Stimulated activated naive CD8-positive, alpha-beta T cell treated with anti-CD3 and anti-CD28 coated beads, Interleukin-15, Interleukin-2, amounts not matched to agents 100 ng/mL and 50 ng/mL, for 24 hours (primary cell): ENCODE results near the gene YWHAG.
"Not testable (repeated sequence)": the region's sequence is repeated elsewhere in the genome, so short reads cannot be mapped to it uniquely, and the experiment has no call there.

Experiments used
- H3K27ac Mint-ChIP-seq: one replicate; pipeline ENCODE4 v1.8.0; 2021; ENCODE audit warnings: mild to moderate bottlenecking, mixed read lengths
- H3K27me3 Mint-ChIP-seq: one replicate; pipeline ENCODE4 v1.8.0; 2021; ENCODE audit warnings: mixed read lengths
- H3K36me3 Mint-ChIP-seq: one replicate; pipeline ENCODE4 v1.8.0; 2021; ENCODE audit warnings: low read depth, mixed read lengths
- H3K4me1 Mint-ChIP-seq: one replicate; pipeline ENCODE4 v1.8.0; 2021; ENCODE audit warnings: low read depth, mixed read lengths
- H3K4me3 Mint-ChIP-seq: one replicate; pipeline ENCODE4 v1.8.0; 2021; ENCODE audit warnings: mild to moderate bottlenecking, mixed read lengths
- H3K9me3 Mint-ChIP-seq: one replicate; pipeline ENCODE4 v1.8.0; 2021; ENCODE audit warnings: mixed read lengths

The YWHAG gene

DNA sequence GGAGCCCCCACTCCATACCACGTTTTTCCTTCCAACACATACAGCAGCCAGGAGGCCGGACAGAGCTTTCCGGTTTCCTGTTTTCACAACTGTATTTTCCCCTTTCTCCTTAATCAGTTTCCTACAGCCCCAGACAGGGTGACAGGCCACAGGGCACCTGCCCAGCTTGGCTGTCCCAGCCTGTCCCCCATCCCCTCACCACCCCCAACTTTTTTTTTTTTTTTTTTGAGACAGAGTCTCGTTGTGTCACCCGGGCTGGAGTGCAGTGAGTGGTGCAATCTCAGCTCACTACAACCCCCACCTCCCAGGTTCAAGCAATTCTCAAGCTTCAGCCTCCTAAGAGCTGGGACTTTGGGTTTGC, 66.6 kb downstream of the YWHAG start:
- Mint-ChIP-seq H3K27me3 (no peaks in the 10 kb centered on the region), H3K4me3 (peak overlapping the region; percentile 17), H3K4me1 (peaks cover 16% of the 10 kb centered on the region), H3K36me3 (no peaks in the 10 kb centered on the region), H3K27ac (no peak overlapping the region), H3K9me3 (no peaks in the 10 kb centered on the region)

- Mint-ChIP-seq H3K4me1 (peaks cover 16% of the 10 kb centered on the region), H3K27me3 (no peaks in the 10 kb centered on the region), H3K4me3 (peak overlapping the region; percentile 21), H3K9me3 (no peaks in the 10 kb centered on the region), H3K27ac (peak overlapping the region; percentile 62), H3K36me3 (no peaks in the 10 kb centered on the region)
These were observed 67.2 kb downstream of the YWHAG start for GRCh38 chr7:76291351-76292212.

- H3K36me3 Mint-ChIP-seq, H3K4me3 Mint-ChIP-seq, H3K27me3 Mint-ChIP-seq, H3K9me3 Mint-ChIP-seq: not testable (repeated sequence)
- Mint-ChIP-seq H3K4me1 (peaks cover 16% of the 10 kb centered on the region), H3K27ac (peak overlapping the region; percentile 62)
These were observed 67.9 kb downstream of the YWHAG start for GRCh38 chr7:76290847-76291350.

DNA sequence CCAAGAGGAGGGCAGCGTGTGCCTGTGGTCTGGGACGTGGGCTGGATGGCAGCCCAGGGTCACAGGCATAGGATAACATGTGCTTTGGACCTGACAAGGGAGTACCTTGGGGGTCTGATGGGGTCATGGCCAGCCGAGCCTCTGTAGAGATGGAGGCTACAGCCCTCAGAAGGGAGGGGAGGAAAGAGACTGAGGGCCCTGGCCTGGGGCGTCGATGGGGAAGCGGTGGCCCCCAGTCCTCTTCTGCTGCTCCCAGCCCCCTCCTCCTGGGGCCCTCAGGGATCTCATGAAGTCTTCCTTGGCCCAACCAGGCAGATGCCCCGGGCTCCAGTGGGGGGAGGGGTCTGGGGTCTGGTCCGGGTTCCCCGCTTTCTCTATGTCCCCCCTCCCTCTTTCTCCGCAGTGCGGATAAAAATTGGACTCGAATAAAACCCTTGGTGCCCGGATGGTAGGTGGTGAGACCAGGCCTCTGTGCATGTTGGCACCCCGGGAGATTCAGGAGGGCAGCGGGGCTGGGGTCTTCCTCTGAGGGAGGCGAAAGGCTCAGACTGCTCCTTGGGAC, 71.9 kb downstream of the YWHAG start:
- H3K4me1 Mint-ChIP-seq: peaks cover 21% of the 10 kb centered on the region
- H3K36me3 Mint-ChIP-seq: no peaks in the 10 kb centered on the region
- no peaks in the 10 kb centered on the region for H3K9me3 Mint-ChIP-seq
- no peak overlapping the region for H3K4me3 Mint-ChIP-seq
- H3K27me3 Mint-ChIP-seq: peaks cover 18% of the 10 kb centered on the region
- H3K27ac Mint-ChIP-seq: no peak overlapping the region

DNA sequence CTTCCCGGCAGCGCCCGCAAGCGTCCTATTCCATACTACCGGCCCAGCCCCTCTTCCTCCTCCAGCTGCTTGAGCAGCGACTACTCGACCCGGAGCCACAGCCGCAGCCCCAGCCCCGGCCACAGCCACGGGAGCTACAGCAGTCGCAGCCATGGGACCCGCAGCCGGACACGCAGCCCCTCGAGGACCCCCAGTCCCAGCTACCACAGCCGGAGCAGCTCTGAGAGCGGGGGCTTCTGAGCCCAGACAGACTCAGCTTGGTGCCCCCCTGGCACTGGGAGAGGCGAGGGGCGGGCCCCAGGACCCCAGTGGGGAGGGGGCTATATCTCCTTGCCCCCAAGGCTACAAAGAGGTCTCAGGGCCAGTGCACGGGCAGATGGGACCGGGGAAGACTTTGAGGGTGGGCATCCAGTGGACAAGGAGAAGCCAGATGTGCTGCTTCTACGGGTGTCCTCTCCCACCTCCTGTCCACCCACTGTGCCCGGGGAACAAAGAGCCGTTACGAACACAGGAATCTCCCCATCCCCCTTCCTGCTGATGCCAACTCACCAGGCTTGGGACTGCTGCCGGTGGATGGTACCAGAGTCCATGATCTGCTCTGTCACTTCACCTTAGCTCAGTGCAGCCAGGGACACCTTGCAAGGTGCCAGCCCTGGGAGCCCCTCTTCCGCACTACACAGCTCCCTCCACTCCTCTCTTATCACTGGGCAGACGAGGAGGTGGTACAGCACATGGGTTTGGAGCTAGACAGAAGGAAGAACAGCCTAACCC, 73.0 kb downstream of the YWHAG start:
- peaks cover 17% of the 10 kb centered on the region for H3K4me1 Mint-ChIP-seq
- H3K27me3 Mint-ChIP-seq: peaks cover 25% of the 10 kb centered on the region
- H3K27ac Mint-ChIP-seq: no peak overlapping the region
- H3K4me3 Mint-ChIP-seq: no peak overlapping the region
- H3K9me3 Mint-ChIP-seq: no peaks in the 10 kb centered on the region
- no peaks in the 10 kb centered on the region for H3K36me3 Mint-ChIP-seq

DNA sequence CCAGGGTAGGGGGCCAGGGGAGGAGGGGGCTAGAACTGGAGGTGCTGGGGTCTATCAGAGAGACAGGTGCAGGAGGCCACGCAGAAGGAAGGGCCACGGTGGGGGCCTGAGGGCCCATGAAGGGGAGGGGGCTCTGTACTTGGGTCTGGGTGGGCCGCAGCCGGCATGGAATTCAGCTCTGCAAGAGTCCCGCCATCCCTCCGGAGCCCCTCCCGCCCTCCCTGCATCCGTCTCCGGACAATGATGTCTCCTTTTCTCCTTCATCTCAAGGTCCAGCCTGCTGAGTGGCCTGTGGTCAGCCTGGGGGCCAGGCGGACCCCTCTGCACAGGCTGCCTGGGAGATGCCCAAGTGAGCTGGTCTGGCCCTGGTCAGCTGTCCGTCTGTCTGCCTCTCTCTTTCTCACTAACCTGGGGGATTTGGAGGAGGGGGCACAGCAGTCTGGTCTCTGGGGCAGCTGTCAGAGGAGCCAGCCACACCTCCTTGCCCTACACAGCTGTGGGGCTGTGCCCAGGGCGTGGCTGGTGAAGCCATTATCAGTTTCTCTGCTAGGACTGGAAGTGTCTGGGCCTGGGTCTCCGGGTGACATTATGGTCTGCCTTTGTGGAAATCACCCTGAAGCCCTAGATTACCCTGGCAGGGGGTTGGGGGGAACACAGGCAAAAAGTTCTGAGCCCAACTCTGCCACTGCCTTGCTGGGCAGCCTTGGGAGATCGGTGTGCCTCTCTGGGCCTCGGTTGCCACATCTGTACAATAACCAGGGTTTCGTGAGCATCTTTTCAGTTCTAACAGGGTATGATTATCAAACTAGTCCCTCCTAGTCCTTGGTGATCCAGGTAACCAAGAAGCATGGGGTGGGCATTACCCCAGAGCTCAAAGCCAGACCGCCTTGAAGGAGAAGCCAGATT, 75.3 kb downstream of the YWHAG start:
- peaks cover 41% of the 10 kb centered on the region for H3K27me3 Mint-ChIP-seq
- peaks cover 16% of the 10 kb centered on the region for H3K4me1 Mint-ChIP-seq
- no peak overlapping the region for H3K27ac Mint-ChIP-seq
- H3K36me3 Mint-ChIP-seq: no peaks in the 10 kb centered on the region
- H3K9me3 Mint-ChIP-seq: no peaks in the 10 kb centered on the region
- no peak overlapping the region for H3K4me3 Mint-ChIP-seq

- H3K4me1 Mint-ChIP-seq: peaks cover 16% of the 10 kb centered on the region
- H3K9me3 Mint-ChIP-seq: no peaks in the 10 kb centered on the region
- H3K36me3 Mint-ChIP-seq: no peaks in the 10 kb centered on the region
- H3K4me3 Mint-ChIP-seq: no peak overlapping the region
- no peak overlapping the region for H3K27ac Mint-ChIP-seq
- H3K27me3 Mint-ChIP-seq: peaks cover 44% of the 10 kb centered on the region
These were observed 76.2 kb downstream of the YWHAG start for GRCh38 chr7:76282344-76283253.

DNA sequence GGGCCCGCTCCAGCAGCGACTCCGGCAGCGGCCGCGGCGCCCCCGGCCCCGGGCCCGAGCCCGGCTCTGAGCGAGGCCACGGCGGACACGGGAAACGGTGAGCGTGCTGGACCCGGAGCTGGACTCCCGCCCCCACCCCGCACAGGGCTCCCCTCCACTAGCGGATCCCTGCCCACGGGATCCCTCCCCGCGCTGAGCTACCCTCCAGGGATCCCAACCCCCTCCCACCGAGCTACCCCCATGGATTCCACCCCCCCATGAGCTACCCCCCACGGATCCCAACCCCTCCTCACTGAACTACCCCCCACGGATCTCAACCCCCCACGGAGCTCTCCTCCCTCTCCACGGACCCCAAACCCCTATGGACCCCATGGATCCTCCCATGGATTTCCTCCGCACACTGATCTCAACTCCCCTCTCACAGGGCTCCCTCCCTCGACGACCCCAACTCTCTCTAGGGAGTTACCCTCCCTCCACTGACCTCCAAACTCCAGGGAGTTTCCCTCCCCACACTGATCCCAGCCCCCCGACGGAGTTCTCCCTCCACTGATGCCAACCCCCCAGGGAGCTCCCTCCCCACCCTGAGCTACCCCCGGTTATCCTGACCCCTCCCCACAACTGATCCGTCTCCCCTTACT, 77.0 kb downstream of the YWHAG start:
- Mint-ChIP-seq H3K4me1 (peaks cover 16% of the 10 kb centered on the region), H3K36me3 (no peaks in the 10 kb centered on the region), H3K27ac (no peak overlapping the region), H3K27me3 (peaks cover 46% of the 10 kb centered on the region), H3K9me3 (no peaks in the 10 kb centered on the region), H3K4me3 (peak overlapping the region; percentile 51)

GRCh38 chr7:76281006-76281705, 77.6 kb downstream of the YWHAG start:
- Mint-ChIP-seq H3K4me3 (peak overlapping the region; percentile 40), H3K27me3 (peaks cover 46% of the 10 kb centered on the region), H3K9me3 (no peaks in the 10 kb centered on the region), H3K4me1 (peaks cover 16% of the 10 kb centered on the region), H3K36me3 (no peaks in the 10 kb centered on the region), H3K27ac (no peak overlapping the region)

DNA sequence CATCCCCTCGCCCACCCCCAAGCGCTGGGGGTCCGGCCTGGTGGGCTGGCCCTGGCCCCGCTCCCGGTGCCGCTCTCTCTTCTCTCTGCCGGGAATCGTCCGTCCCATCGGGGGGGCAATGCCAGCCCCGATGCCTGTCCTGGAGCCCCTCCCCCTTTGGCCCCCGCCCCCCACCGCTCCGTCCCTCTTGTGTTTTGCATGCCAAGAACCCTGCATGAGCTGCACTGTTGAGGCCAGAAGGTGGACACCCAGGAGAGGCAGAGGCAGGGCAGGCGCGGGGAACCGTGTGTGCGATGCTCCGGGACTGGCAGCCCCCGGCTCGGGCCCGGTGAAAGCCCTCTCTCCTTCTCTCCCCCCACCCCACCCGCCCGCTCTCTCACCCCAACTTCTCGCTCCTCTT, 78.4 kb downstream of the YWHAG start:
- Mint-ChIP-seq H3K27me3 (peaks cover 46% of the 10 kb centered on the region), H3K9me3 (no peaks in the 10 kb centered on the region), H3K36me3 (no peaks in the 10 kb centered on the region), H3K4me1 (peaks cover 16% of the 10 kb centered on the region), H3K27ac (no peak overlapping the region), H3K4me3 (no peak overlapping the region)

GRCh38 chr7:76278540-76278939, 80.3 kb downstream of the YWHAG start:
- Mint-ChIP-seq H3K27me3 (peaks cover 36% of the 10 kb centered on the region), H3K27ac (no peak overlapping the region), H3K9me3 (no peaks in the 10 kb centered on the region), H3K36me3 (no peaks in the 10 kb centered on the region), H3K4me1 (peaks cover 13% of the 10 kb centered on the region), H3K4me3 (no peak overlapping the region)
